ENCODE measurements around the gene CACNG1. TPM values are rescaled to one million over a fixed set of nuclear protein-coding genes. Genes with fewer than 3 reads are reported as not detected.
A peak's percentile ranks its signal among the peaks of the same experiment; 100 is the strongest.

The CACNG1 gene
- polyA plus RNA-seq, 1 of the 3 experiments (the other 2 are of a cell fraction), result not detected

- no peak for TF ChIP-seq CTCF (IDR thresholded peaks at IDR 0.05)
- ChIA-PET CTCF (interaction anchor here (0.5 to 1.8 kb wide), 10 partner anchors 10 to 326 kb away, joined by 3 to 4 read pairs (median 3); no protein-coding TSS in a partner anchor), POLR2A (interaction anchor here (0.9 to 1.3 kb wide), 2 partner anchors 12 to 23 kb away, joined by 4 to 5 read pairs; no protein-coding TSS in a partner anchor)
- no peak overlapping the region for H3K4me3 ChIP-seq (ENCODE audit: low read depth in 2 of 2, low read length in 1 of 2)
- H3F3A ChIP-seq (replicated peaks; ENCODE audit: insufficient read depth), result no peaks in the 10 kb centered on the region
- no peaks in the 10 kb centered on the region for H3K79me2 ChIP-seq (ENCODE audit: insufficient read depth)
- 75% methylated on average over 11 of the region's 11 CpGs for WGBS (ENCODE audit: low lambda C conversion rate)
- no peak overlapping the region for H3K4me2 ChIP-seq
- no peaks in the 10 kb centered on the region for H3K9me3 ChIP-seq
- no peaks in the 10 kb centered on the region for H3K36me3 ChIP-seq (replicated peaks in 1 of 2; ENCODE audit: control insufficient read depth in 1 of 2, insufficient read depth in 2 of 2, low read length in 1 of 2)
- no peak overlapping the region for H2AFZ ChIP-seq (ENCODE audit: low read depth)
- H3K4me1 ChIP-seq (ENCODE audit: control insufficient read depth in 1 of 2, insufficient read depth in 2 of 2, low read depth in 1 of 2, low read length in 1 of 2), result no peaks in the 10 kb centered on the region; a peak in 1 of 4 replicates
- no peaks in the 10 kb centered on the region; the same call in 1 of the 2 replicates for H3K27me3 ChIP-seq (ENCODE audit: insufficient read depth)
- H3K9ac ChIP-seq, result no peak overlapping the region
- peak; percentile 41 for DNase-seq
- H4K20me1 ChIP-seq (ENCODE audit: insufficient read depth), result no peaks in the 10 kb centered on the region
- no peak overlapping the region for H3K27ac ChIP-seq (ENCODE audit: low read depth in 2 of 2, low read length in 1 of 2)
- H3K9me2 ChIP-seq, result no peaks in the 10 kb centered on the region
Measured at GRCh38 chr17:67041941-67042899, 2.1 kb upstream of the CACNG1 start.

- DNase-seq, result no peak
- POLR2A ChIA-PET, result no interaction called here
- H3K4me2 ChIP-seq, result no peak overlapping the region
- CTCF ChIA-PET, result interaction anchor here (1.5 kb wide), 1 partner anchor 315 kb away, joined by 4 read pairs; no protein-coding TSS in a partner anchor
- no peaks in the 10 kb centered on the region for H3F3A ChIP-seq (replicated peaks; ENCODE audit: insufficient read depth)
- no peaks in the 10 kb centered on the region; a peak in 1 of 4 replicates for H3K4me1 ChIP-seq (ENCODE audit: control insufficient read depth in 1 of 2, insufficient read depth in 2 of 2, low read depth in 1 of 2, low read length in 1 of 2)
- H3K4me3 ChIP-seq (ENCODE audit: low read depth in 2 of 2, low read length in 1 of 2), result no peak overlapping the region
- no peaks in the 10 kb centered on the region for H4K20me1 ChIP-seq (ENCODE audit: insufficient read depth)
- H3K9me3 ChIP-seq, result peaks cover 1% of the 10 kb centered on the region; the same call in 1 of the 2 replicates
- no peak overlapping the region for H2AFZ ChIP-seq (ENCODE audit: low read depth)
- H3K79me2 ChIP-seq (ENCODE audit: insufficient read depth), result no peaks in the 10 kb centered on the region
- H3K9me2 ChIP-seq, result no peaks in the 10 kb centered on the region
- no peaks in the 10 kb centered on the region for H3K36me3 ChIP-seq (replicated peaks in 1 of 2; ENCODE audit: control insufficient read depth in 1 of 2, insufficient read depth in 2 of 2, low read length in 1 of 2)
- no peak overlapping the region for H3K9ac ChIP-seq
- WGBS (ENCODE audit: low lambda C conversion rate), result 69% methylated on average over 12 of the region's 12 CpGs
- no peak for TF ChIP-seq EZH2phosphoT487 (IDR thresholded peaks at IDR 0.05; ENCODE audit: borderline replicate concordance, low read depth)
- no peak for TF ChIP-seq TEAD4 (IDR thresholded peaks at IDR 0.05; ENCODE audit: borderline replicate concordance, insufficient read depth)
- no peak for TF ChIP-seq RXRA (IDR thresholded peaks at IDR 0.05; ENCODE audit: borderline replicate concordance, low read depth)
- TF ChIP-seq JUND (IDR thresholded peaks at IDR 0.05), result no peak
- TF ChIP-seq IRF3 (IDR thresholded peaks at IDR 0.05; ENCODE audit: low read depth, low read length), result no peak
- TF ChIP-seq MEF2A (IDR thresholded peaks at IDR 0.05; ENCODE audit: borderline replicate concordance, low read depth), result no peak
- no peak for TF ChIP-seq ELF1 (IDR thresholded peaks at IDR 0.05)
- H3K27me3 ChIP-seq (ENCODE audit: insufficient read depth), result no peaks in the 10 kb centered on the region; the same call in 1 of the 2 replicates
- no peak overlapping the region for H3K27ac ChIP-seq (ENCODE audit: low read depth in 2 of 2, low read length in 1 of 2)
Measured at GRCh38 chr17:67043283-67043682, 1.1 kb upstream of the CACNG1 start.
